Smooth muscle cell (in vitro differentiated cells): ENCODE results near the gene LRRC4C. TPM values are rescaled to one million over a fixed set of nuclear protein-coding genes. Genes with fewer than 3 reads are reported as not detected.

Source experiments
- DNase-seq: peaks from one replicate; lab custom pipeline; 2025; ENCODE audit not compliant: unreplicated experiment; lab: John Stamatoyannopoulos, UW
- H2AFZ ChIP-seq: fragments of 200-600 bp; sonication (generic); 2 replicates; pipeline ENCODE4 v1.6.0; 2016; ENCODE audit warnings: antibody characterized with exemption, low read depth, mild to moderate bottlenecking
- H3F3A ChIP-seq: fragments of 200-600 bp; sonication (generic); 2 replicates; pipeline ENCODE4 v1.6.0; 2017; ENCODE audit warnings: antibody characterized with exemption, low read depth
- H3K27ac ChIP-seq: fragments of 200-600 bp; sonication (generic); 2 replicates; pipeline ENCODE4 v1.5.1; 2016; ENCODE audit warnings: low read depth, mild to moderate bottlenecking
- H3K27me3 ChIP-seq: fragments of 200-600 bp; sonication (generic); 2 replicates; pipeline ENCODE4 v1.6.1; 2016; ENCODE audit warnings: low read depth, mild to moderate bottlenecking
- H3K36me3 ChIP-seq: fragments of 200-600 bp; sonication (generic); 2 replicates; pipeline ENCODE4 v1.5.1; 2016; ENCODE audit warnings: low read depth
- H3K4me1 ChIP-seq: fragments of 200-600 bp; sonication (generic); 2 replicates; pipeline ENCODE4 v1.5.1; 2016; ENCODE audit warnings: low read depth
- H3K4me2 ChIP-seq: fragments of 200-600 bp; sonication (generic); 2 replicates; pipeline ENCODE4 v1.6.0; 2016; ENCODE audit warnings: mild to moderate bottlenecking
- H3K4me3 ChIP-seq: fragments of 200-600 bp; sonication (generic); 2 replicates; pipeline ENCODE4 v1.5.1; 2016; ENCODE audit warnings: mild to moderate bottlenecking
- H3K79me2 ChIP-seq: fragments of 200-600 bp; sonication (generic); 2 replicates; pipeline ENCODE4 v1.6.0; 2016; ENCODE audit warnings: low read depth, mild to moderate bottlenecking
- H3K9ac ChIP-seq: fragments of 200-600 bp; sonication (generic); 2 replicates; pipeline ENCODE4 v1.6.0; 2016; ENCODE audit warnings: low read depth
- H3K9me3 ChIP-seq: fragments of 200-600 bp; sonication (generic); replicated peaks from 2 replicates; pipeline ENCODE4 v1.5.1; 2016; ENCODE audit warnings: low read depth
- H4K20me1 ChIP-seq: fragments of 200-600 bp; sonication (generic); 2 replicates; pipeline ENCODE4 v1.6.0; 2016; ENCODE audit warnings: low read depth
- CTCF ChIP-seq: fragments of 200-600 bp; sonication (generic); IDR thresholded peaks from 2 replicates; pipeline ENCODE4 v1.5.1; 2017; ENCODE audit warnings: borderline replicate concordance, mild to moderate bottlenecking, antibody characterized with exemption; ENCODE audit not compliant: insufficient read depth, poor library complexity, severe bottlenecking
- WGBS: methylation state at CpG from one replicate; pipeline ENCODE4 v1.1.7; 2016; ENCODE audit warnings: low lambda C conversion rate; 5-methylcytosine and 5-hydroxymethylcytosine counted together
- polyA plus RNA-seq: library from polyadenylated mRNA; unstranded; fragments of >200 nt; fragmentation: Nextera tagmentation; extraction: Ambion mirVana; gene quantifications from 2 replicates; pipeline ENCODE4 v1.2.1, GENCODE V29; 2016
- total RNA-seq: library from RNA; depleted of rRNA; stranded (reverse); fragments of >200 nt; gene quantifications from 2 replicates; pipeline ENCODE4 v1.2.3, GENCODE V29; 2014

The LRRC4C gene
- total and polyA plus RNA-seq, 2 experiments from 2014 or later, result 7.3 to 10.1 TPM

DNA sequence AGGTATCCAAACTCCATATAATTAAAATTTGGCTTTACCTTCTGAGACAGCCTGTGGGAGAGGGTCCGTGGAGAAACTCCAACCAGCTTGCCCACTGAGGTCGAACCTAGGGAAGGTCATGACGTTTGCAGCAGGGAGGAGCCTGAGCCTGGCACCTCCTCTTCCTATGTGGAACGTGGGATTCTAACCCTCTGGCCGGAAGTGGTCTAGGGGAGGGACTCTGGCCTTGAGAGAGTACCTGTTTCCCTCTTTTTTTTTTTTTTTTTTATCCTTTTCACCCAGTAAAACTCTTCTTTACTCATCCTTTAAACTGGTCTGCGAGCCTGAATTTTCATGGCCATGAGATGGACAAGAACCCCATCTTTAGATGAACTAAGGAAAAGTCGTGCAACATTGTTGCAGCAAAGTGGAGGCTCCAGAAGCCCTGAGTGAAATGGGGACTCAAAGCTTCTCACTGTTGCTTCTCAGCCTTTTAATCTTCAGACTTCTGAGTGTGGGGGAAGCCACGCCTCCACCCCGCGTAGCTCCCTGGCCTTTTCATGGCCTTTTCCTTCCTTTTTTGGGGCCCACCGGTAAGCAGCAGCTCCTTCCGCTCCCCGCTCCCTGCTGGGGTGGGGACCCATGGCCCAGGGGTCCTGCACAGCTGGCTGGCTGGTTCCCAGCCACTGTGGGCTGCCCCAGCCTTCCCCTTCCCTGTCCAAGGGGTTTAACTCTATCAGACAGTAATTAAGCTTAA lies 1359.9 kb downstream of the LRRC4C start:
- H3K36me3 ChIP-seq, result no peaks in the 10 kb centered on the region
- H3K79me2 ChIP-seq, result no peaks in the 10 kb centered on the region
- H3K9ac ChIP-seq, result no peak overlapping the region
- no peaks in the 10 kb centered on the region for H3F3A ChIP-seq
- no peak overlapping the region for H3K4me2 ChIP-seq
- DNase-seq, result no peak
- H3K4me1 ChIP-seq, result no peaks in the 10 kb centered on the region
- H4K20me1 ChIP-seq, result no peaks in the 10 kb centered on the region
- no peak overlapping the region for H2AFZ ChIP-seq
- WGBS, result 89% methylated on average over 13 of the region's 13 CpGs
- H3K4me3 ChIP-seq, result no peak overlapping the region
- H3K27ac ChIP-seq, result no peak overlapping the region
- no peaks in the 10 kb centered on the region for H3K27me3 ChIP-seq
- no peak for TF ChIP-seq CTCF
- no peaks in the 10 kb centered on the region for H3K9me3 ChIP-seq

DNA sequence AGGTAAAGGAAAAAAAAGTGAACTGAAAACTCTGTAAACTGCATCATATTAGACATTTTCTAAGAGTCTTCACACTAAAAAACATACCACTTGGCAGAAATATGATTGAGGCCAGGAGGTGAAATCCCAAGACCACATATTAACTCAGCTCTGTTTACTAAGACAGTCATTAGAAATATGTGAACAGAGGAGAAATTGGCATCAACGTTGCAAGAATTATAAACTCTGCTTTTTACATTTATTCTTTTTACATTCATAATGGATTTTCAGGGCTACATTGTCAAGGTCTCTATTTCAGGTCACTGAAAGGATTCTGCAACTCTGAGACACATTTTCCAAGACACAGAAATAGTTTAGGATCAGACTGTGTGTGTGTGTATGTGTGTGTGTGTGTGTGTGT lies 1364.0 kb downstream of the LRRC4C start:
- no peaks in the 10 kb centered on the region for H3K9me3 ChIP-seq
- H2AFZ ChIP-seq, result no peak overlapping the region
- H3F3A ChIP-seq, result no peaks in the 10 kb centered on the region
- H3K9ac ChIP-seq, result no peak overlapping the region
- no peaks in the 10 kb centered on the region for H3K27me3 ChIP-seq
- H3K27ac ChIP-seq, result no peak overlapping the region
- H3K4me1 ChIP-seq, result no peaks in the 10 kb centered on the region
- TF ChIP-seq CTCF, result no peak
- no peaks in the 10 kb centered on the region for H3K79me2 ChIP-seq
- DNase-seq, result no peak
- H4K20me1 ChIP-seq, result no peaks in the 10 kb centered on the region
- no peak overlapping the region for H3K4me2 ChIP-seq
- no peaks in the 10 kb centered on the region for H3K36me3 ChIP-seq
- WGBS, result 92% methylated on average over 1 of the region's 1 CpG
- no peak overlapping the region for H3K4me3 ChIP-seq

DNA sequence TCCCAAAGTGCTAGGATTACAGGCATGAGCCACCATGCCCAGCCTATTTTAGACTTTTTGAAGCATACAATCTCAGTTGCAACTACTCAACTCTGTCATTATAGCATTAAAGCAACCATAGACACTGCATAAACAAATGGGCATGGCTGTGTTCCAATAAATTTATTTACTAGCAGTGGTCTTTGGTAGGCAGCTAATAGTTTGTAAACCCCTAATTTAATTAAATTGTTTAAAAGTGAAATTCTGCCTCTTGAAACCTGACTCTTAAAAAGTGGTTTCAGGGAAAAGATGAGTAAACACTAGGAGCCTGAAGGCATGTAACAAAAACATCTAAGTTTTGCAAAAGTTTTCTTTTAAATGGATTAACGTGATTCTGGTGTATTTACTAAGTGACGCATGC lies 1364.5 kb downstream of the LRRC4C start:
- Histone ChIP-seq H3K4me1 (no peaks in the 10 kb centered on the region), H2AFZ (no peak overlapping the region), H3K9me3 (no peaks in the 10 kb centered on the region), H3K36me3 (no peaks in the 10 kb centered on the region), H3K27ac (no peak overlapping the region), H3K27me3 (no peaks in the 10 kb centered on the region), H3K9ac (no peak overlapping the region), H3F3A (no peaks in the 10 kb centered on the region), H4K20me1 (no peaks in the 10 kb centered on the region), H3K4me3 (no peak overlapping the region), H3K79me2 (no peaks in the 10 kb centered on the region), H3K4me2 (no peak overlapping the region)
- 77% methylated on average over 2 of the region's 2 CpGs for WGBS
- no peak for TF ChIP-seq CTCF
- no peak for DNase-seq

DNA sequence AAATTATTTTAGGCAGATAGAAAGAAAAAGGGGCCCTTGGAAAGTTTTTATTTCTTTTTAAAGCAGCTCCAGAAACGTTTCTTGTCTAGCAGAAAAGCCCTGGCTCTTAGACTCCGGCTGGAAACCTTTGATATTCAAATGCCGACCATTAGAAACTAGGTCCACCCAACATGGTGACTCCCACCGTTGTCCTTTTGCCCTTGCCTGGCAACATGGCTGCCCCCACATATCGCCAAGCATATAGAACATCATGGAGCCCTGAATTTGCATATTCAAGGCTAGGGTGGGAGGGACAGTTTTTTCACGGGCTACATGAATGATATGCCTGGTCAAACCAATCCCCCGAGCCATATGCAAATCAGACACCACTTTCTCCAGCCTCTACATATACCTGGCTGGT lies 1379.0 kb downstream of the LRRC4C start:
- Histone ChIP-seq H3K9me3 (no peaks in the 10 kb centered on the region), H3K9ac (no peak overlapping the region), H3K79me2 (no peaks in the 10 kb centered on the region), H2AFZ (no peak overlapping the region), H3K4me3 (no peak overlapping the region), H3K36me3 (no peaks in the 10 kb centered on the region), H3K27ac (no peak overlapping the region), H3K27me3 (no peaks in the 10 kb centered on the region), H3K4me2 (no peak overlapping the region), H3F3A (no peaks in the 10 kb centered on the region), H3K4me1 (no peaks in the 10 kb centered on the region), H4K20me1 (no peaks in the 10 kb centered on the region)
- DNase-seq, result no peak
- no peak for TF ChIP-seq CTCF
- WGBS, result 94% methylated on average over 7 of the region's 7 CpGs
